GM12878 (cell line): ENCODE data around the gene DHX29. TPM values are rescaled to one million over a fixed set of nuclear protein-coding genes. Genes with fewer than 3 reads are reported as not detected.

Experiments
- ASH2L ChIP-seq: fragments of 300-600, 200-600 bp; sonication (generic); IDR thresholded peaks from 2 replicates; pipeline ENCODE4 v1.6.1; 2017; ENCODE audit warnings: low read depth, mild to moderate bottlenecking, borderline replicate concordance
- CBFB ChIP-seq: IDR thresholded peaks from 2 replicates; pipeline ENCODE4 v1.6.1; 2016; ENCODE audit warnings: antibody characterized with exemption, low read depth
- CBX3 ChIP-seq: fragments of 200-600 bp; sonication (generic); IDR thresholded peaks from 2 replicates; pipeline ENCODE4 v1.6.1; 2016; ENCODE audit warnings: low read depth, borderline replicate concordance
- CHD1 ChIP-seq: IDR thresholded peaks from 2 replicates; pipeline ENCODE4 v1.6.1; 2012; ENCODE audit warnings: low read depth, low read length, improper control_type of control experiment
- GATAD2B ChIP-seq: fragments of 450-650 bp; conservative IDR thresholded peaks from 2 replicates; pipeline ENCODE4 v1.6.1; 2017; ENCODE audit warnings: low read depth, mild to moderate bottlenecking, moderate library complexity
- JUNB ChIP-seq: IDR thresholded peaks from 2 replicates; pipeline ENCODE4 v1.6.1; 2016; ENCODE audit warnings: antibody characterized with exemption, mild to moderate bottlenecking
- KAT2A ChIP-seq: conservative IDR thresholded peaks from 2 replicates; pipeline ENCODE4 v1.6.1; 2011; ENCODE audit warnings: low read depth, low read length; ENCODE audit not compliant: control insufficient read depth
- KDM1A ChIP-seq: fragments of 200-600 bp; sonication (generic); IDR thresholded peaks from 2 replicates; pipeline ENCODE4 v1.6.1; 2016; ENCODE audit warnings: borderline replicate concordance
- MEF2B ChIP-seq: fragments of 450-650 bp; IDR thresholded peaks from 2 replicates; pipeline ENCODE4 v1.6.1; 2018; ENCODE audit warnings: mild to moderate bottlenecking, moderate library complexity; ENCODE audit not compliant: partially characterized antibody, poor library complexity, severe bottlenecking
- MXI1 ChIP-seq: fragments of 150-350 bp; IDR thresholded peaks from 2 replicates; pipeline ENCODE4 v1.6.1; 2011; ENCODE audit warnings: low read depth, mild to moderate bottlenecking, inconsistent platforms, low read length, improper control_type of control experiment
- NKRF ChIP-seq: fragments of 450-650 bp; conservative IDR thresholded peaks from 2 replicates; pipeline ENCODE4 v1.6.1; 2017; ENCODE audit warnings: mild to moderate bottlenecking, moderate library complexity
- RB1 ChIP-seq: fragments of 450-650 bp; formaldehyde crosslinking; IDR thresholded peaks from 2 replicates; pipeline ENCODE4 v1.6.1; 2017; ENCODE audit warnings: mild to moderate bottlenecking, borderline replicate concordance
- SMC3 ChIP-seq: IDR thresholded peaks from 2 replicates; pipeline ENCODE4 v1.6.1; 2011; ENCODE audit warnings: low read length, improper control_type of control experiment, borderline replicate concordance
- SP1 ChIP-seq: IDR thresholded peaks from one replicate; pipeline ENCODE4 v1.6.1; 2011; ENCODE audit warnings: low read depth, low read length
- ZNF622 ChIP-seq: fragments of 450-650 bp; IDR thresholded peaks from 2 replicates; pipeline ENCODE4 v1.6.1; 2017; ENCODE audit warnings: mild to moderate bottlenecking, inconsistent platforms
- polyA plus RNA-seq, 11 experiments: library from polyadenylated mRNA; depleted of rRNA in 4 of 11; unstranded in 6 of 11; stranded (reverse) in 5 of 11; fragments of >200 nt; fragmentation: Nextera tagmentation in 4 of 11; fragmentation: Illumina TruSeq in 1 of 11; extraction: Ambion mirVana in 4 of 11; extraction: Trizol in 1 of 11; gene quantifications; 1 replicate in 1 of 11; 2 replicates in 10 of 11; pipeline versions ENCODE4 v1.2.1 to v1.2.3, GENCODE V29; 2011 to 2016; ENCODE audit warnings: inconsistent platforms in 2 of 11, missing spikeins in 2 of 11, low read depth in 1 of 11
- total RNA-seq, 4 experiments: library from RNA; depleted of rRNA in 3 of 4; stranded (reverse); fragments of >200 nt in 3 of 4; fragmentation: Illumina TruSeq in 1 of 4; extraction: Trizol in 1 of 4; gene quantifications; 2 replicates each; pipeline versions ENCODE4 v1.2.1 to v1.2.3, GENCODE V29; 2013 to 2021
- TF ChIP-seq, protein P1 (sequence below): fragments of 450-650 bp; formaldehyde crosslinking; IDR thresholded peaks from 2 replicates; pipeline ENCODE4 v1.4.0; 2020; ENCODE audit warnings: mild to moderate bottlenecking, moderate library complexity
- TF ChIP-seq, protein P2 (sequence below): fragments of 450-650 bp; IDR thresholded peaks from 2 replicates; pipeline ENCODE4 v1.6.1; 2018; ENCODE audit warnings: mild to moderate bottlenecking, low read depth, moderate library complexity; ENCODE audit not compliant: partially characterized antibody
- TF ChIP-seq, protein P3 (sequence below): fragments of 450-650 bp; IDR thresholded peaks from 2 replicates; pipeline ENCODE4 v1.6.1; 2018; ENCODE audit warnings: borderline replicate concordance, mild to moderate bottlenecking; ENCODE audit not compliant: partially characterized antibody

Gene DHX29
- total and polyA plus RNA-seq, 10 of the 15 experiments (the other 5 are each of a cell fraction or from before 2014, with no cell fraction given) = 5.3 to 49.1 (median 17.2) TPM

- TF ChIP-seq, protein P1, sequence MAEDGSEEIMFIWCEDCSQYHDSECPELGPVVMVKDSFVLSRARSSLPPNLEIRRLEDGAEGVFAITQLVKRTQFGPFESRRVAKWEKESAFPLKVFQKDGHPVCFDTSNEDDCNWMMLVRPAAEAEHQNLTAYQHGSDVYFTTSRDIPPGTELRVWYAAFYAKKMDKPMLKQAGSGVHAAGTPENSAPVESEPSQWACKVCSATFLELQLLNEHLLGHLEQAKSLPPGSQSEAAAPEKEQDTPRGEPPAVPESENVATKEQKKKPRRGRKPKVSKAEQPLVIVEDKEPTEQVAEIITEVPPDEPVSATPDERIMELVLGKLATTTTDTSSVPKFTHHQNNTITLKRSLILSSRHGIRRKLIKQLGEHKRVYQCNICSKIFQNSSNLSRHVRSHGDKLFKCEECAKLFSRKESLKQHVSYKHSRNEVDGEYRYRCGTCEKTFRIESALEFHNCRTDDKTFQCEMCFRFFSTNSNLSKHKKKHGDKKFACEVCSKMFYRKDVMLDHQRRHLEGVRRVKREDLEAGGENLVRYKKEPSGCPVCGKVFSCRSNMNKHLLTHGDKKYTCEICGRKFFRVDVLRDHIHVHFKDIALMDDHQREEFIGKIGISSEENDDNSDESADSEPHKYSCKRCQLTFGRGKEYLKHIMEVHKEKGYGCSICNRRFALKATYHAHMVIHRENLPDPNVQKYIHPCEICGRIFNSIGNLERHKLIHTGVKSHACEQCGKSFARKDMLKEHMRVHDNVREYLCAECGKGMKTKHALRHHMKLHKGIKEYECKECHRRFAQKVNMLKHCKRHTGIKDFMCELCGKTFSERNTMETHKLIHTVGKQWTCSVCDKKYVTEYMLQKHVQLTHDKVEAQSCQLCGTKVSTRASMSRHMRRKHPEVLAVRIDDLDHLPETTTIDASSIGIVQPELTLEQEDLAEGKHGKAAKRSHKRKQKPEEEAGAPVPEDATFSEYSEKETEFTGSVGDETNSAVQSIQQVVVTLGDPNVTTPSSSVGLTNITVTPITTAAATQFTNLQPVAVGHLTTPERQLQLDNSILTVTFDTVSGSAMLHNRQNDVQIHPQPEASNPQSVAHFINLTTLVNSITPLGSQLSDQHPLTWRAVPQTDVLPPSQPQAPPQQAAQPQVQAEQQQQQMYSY = no peak
- no peak for TF ChIP-seq KDM1A
- TF ChIP-seq CBX3 = no peak
- peak; percentile 56 for TF ChIP-seq NKRF
- TF ChIP-seq, protein P2, sequence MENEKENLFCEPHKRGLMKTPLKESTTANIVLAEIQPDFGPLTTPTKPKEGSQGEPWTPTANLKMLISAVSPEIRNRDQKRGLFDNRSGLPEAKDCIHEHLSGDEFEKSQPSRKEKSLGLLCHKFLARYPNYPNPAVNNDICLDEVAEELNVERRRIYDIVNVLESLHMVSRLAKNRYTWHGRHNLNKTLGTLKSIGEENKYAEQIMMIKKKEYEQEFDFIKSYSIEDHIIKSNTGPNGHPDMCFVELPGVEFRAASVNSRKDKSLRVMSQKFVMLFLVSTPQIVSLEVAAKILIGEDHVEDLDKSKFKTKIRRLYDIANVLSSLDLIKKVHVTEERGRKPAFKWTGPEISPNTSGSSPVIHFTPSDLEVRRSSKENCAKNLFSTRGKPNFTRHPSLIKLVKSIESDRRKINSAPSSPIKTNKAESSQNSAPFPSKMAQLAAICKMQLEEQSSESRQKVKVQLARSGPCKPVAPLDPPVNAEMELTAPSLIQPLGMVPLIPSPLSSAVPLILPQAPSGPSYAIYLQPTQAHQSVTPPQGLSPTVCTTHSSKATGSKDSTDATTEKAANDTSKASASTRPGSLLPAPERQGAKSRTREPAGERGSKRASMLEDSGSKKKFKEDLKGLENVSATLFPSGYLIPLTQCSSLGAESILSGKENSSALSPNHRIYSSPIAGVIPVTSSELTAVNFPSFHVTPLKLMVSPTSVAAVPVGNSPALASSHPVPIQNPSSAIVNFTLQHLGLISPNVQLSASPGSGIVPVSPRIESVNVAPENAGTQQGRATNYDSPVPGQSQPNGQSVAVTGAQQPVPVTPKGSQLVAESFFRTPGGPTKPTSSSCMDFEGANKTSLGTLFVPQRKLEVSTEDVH = peak; percentile 49
- TF ChIP-seq, protein P3, sequence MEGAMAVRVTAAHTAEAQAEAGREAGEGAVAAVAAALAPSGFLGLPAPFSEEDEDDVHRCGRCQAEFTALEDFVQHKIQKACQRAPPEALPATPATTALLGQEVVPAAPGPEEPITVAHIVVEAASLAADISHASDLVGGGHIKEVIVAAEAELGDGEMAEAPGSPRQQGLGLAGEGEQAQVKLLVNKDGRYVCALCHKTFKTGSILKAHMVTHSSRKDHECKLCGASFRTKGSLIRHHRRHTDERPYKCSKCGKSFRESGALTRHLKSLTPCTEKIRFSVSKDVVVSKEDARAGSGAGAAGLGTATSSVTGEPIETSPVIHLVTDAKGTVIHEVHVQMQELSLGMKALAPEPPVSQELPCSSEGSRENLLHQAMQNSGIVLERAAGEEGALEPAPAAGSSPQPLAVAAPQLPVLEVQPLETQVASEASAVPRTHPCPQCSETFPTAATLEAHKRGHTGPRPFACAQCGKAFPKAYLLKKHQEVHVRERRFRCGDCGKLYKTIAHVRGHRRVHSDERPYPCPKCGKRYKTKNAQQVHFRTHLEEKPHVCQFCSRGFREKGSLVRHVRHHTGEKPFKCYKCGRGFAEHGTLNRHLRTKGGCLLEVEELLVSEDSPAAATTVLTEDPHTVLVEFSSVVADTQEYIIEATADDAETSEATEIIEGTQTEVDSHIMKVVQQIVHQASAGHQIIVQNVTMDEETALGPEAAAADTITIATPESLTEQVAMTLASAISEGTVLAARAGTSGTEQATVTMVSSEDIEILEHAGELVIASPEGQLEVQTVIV = peak; percentile 27
- TF ChIP-seq JUNB = no peak
- TF ChIP-seq CBFB = peak; percentile 79
- TF ChIP-seq RB1 = no peak
- TF ChIP-seq SMC3 = no peak; the same call in 1 of the 2 replicates
- peak; percentile 22 for TF ChIP-seq MEF2B
- TF ChIP-seq KAT2A = no peak
- TF ChIP-seq SP1 = peak; percentile 64
- TF ChIP-seq CHD1 = peak; percentile 53
- TF ChIP-seq ASH2L = peak; percentile 47; the same call in 1 of the 2 replicates
- TF ChIP-seq GATAD2B = 0 out of 2 replicates have a peak, but pooled peaks have one; percentile 60
- peak; percentile 53 for TF ChIP-seq MXI1
- TF ChIP-seq ZNF622 = no peak
Observed at GRCh38 chr5:55307383-55308253, at the start of gene DHX29, which contains the start of gene MTREX (continued).
